ENCODE results near the gene STAB1.
A peak's percentile ranks its signal among the peaks of the same experiment; 100 is the strongest.

The STAB1 gene

GRCh38 chr3:52517796-52518722 lies 22.9 kb downstream of the STAB1 start:
- TF ChIP-seq POLR2A (IDR thresholded peaks at IDR 0.05; ENCODE audit: low read length) (no peak), GATA1 (IDR thresholded peaks at IDR 0.05; ENCODE audit: low read depth, low read length) (no peak)
- no peak for DNase-seq

DNA sequence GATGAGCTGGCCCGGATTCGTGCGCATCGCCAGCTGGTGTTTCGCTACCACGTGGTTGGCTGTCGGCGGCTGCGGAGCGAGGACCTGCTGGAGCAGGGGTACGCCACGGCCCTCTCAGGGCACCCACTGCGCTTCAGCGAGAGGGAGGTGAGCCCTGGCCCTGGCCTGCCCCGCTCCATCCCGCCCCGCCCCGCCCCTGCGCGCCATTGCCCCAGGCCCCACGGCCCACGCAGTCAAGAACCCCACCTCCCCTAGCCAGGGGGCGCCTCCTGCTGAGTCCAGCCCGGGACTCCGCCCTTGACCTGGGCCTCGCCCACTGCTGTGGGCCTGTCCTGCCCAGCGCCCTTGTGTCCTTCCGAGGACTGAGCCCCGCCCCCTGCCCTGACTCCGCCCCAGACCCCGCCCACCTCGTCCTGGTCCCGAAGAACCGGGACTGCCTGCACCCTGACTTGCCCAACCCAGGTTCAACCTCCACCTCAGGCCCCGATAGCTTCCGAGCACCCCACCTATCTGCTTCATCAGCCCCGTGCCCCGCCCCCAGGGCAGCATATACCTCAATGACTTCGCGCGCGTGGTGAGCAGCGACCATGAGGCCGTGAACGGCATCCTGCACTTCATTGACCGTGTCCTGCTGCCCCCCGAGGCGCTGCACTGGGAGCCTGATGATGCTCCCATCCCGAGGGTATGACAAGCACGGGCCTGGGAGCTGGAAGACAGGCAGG lies 23.7 kb downstream of the STAB1 start:
- no peak for TF ChIP-seq POLR2A (IDR thresholded peaks at IDR 0.05; ENCODE audit: low read length)
- TF ChIP-seq GATA1 (IDR thresholded peaks at IDR 0.05; ENCODE audit: low read depth, low read length), result no peak
- DNase-seq, result peak in 1 of 2 experiments; percentile 10

DNA sequence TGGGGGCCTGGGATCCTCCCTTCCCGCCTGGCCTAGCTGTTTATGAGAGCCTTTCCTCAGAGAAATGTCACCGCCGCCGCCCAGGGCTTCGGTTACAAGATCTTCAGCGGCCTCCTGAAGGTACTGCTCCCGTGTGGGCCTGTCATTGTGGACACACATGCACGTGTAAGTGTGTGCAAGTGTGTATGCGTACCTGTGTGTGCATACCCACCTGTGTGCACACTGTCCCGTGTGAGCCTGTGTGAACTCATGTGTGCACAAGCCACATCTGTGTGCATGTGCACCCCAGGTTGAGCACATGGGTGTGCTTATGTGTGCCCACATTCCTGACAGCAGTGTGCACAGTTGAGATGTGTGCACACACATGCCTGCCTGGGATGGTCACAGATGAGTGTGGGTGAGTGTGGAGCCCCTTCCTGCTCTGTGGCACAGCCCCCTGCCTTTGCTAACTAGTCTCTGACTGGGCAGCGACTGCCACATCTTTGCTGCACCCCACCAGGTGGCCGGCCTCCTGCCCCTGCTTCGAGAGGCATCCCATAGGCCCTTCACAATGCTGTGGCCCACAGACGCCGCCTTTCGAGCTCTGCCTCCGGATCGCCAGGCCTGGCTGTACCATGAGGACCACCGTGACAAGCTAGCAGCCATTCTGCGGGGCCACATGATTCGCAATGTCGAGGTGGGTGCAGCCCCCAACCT lies 24.5 kb downstream of the STAB1 start:
- no peak for TF ChIP-seq GATA1 (IDR thresholded peaks at IDR 0.05; ENCODE audit: low read depth, low read length)
- no peak for TF ChIP-seq POLR2A (IDR thresholded peaks at IDR 0.05; ENCODE audit: low read length)
- no peak for DNase-seq

DNA sequence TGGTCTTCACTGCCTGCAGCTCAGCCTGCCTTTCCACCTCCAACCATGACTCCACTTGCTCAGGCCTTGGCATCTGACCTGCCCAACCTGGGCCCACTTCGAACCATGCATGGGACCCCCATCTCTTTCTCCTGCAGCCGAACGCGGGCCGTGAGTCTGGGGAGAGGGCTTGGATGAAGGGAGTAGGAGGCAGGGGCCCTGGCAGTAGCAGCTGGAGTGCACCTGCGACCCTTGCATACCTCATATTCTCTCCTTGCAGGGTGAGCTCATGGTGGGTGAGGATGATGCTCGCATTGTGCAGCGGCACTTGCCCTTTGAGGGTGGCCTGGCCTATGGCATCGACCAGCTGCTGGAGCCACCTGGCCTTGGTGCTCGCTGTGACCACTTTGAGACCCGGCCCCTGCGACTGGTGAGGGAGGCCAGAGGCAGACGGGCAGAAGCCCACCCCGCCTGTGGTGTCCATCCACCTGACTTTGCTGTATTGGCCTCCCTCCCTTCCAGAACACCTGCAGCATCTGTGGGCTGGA lies 25.1 kb downstream of the STAB1 start:
- no peak for DNase-seq
- TF ChIP-seq GATA1 (IDR thresholded peaks at IDR 0.05; ENCODE audit: low read depth, low read length), result no peak
- no peak for TF ChIP-seq POLR2A (IDR thresholded peaks at IDR 0.05; ENCODE audit: low read length)

DNA sequence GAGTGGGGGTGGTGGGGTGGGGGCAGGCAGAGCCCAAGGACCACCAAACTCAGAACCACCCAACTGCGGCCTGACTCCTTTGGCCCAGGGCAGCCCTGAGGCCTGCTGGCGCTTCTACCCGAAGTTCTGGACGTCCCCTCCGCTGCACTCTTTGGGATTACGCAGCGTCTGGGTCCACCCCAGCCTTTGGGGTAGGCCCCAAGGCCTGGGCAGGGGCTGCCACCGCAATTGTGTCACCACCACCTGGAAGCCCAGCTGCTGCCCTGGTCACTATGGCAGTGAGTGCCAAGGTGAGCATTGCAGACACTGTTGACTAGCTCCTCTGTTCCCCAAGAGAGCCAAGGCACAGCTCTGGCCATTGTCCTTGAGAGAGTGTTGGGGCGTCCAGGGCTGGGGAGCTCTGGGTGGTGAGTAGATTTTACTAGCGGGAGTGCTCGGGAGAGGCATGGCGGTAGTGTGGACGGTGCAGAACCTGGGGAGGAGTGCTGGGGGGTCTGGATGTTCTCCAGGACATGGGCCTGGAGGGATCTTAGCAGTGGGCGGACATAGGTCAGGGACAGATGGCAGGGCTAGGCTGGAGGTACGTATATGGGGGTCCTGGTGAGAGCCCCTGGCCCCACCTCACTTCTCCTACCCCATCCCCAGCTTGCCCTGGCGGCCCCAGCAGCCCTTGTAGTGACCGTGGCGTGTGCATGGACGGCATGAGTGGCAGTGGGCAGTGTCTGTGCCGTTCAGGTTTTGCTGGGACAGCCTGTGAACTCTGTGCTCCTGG lies 25.8 kb downstream of the STAB1 start:
- no peak for DNase-seq
- TF ChIP-seq GATA1 (IDR thresholded peaks at IDR 0.05; ENCODE audit: low read depth, low read length) (no peak), POLR2A (IDR thresholded peaks at IDR 0.05; ENCODE audit: low read length) (no peak)

DNA sequence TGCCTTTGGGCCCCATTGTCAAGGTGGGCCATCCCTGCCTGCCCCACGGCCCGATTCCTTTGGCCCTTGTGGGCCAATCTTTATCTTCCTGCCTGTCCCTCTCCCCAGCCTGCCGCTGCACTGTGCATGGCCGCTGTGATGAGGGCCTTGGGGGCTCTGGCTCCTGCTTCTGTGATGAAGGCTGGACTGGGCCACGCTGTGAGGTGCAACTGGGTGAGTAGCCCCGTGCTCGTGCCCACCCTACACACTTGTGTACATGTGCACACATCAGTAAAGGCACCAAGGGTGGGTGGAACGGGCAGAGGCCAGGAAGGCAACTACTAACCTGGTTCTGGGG lies 26.3 kb downstream of the STAB1 start:
- TF ChIP-seq POLR2A (IDR thresholded peaks at IDR 0.05; ENCODE audit: low read length), result no peak
- no peak for TF ChIP-seq GATA1 (IDR thresholded peaks at IDR 0.05; ENCODE audit: low read depth, low read length)
- DNase-seq, result no peak

- DNase-seq, result no peak
- TF ChIP-seq GATA1 (IDR thresholded peaks at IDR 0.05; ENCODE audit: low read depth, low read length), result no peak
Measured at GRCh38 chr3:52521881-52522650, 26.9 kb downstream of the STAB1 start.

DNA sequence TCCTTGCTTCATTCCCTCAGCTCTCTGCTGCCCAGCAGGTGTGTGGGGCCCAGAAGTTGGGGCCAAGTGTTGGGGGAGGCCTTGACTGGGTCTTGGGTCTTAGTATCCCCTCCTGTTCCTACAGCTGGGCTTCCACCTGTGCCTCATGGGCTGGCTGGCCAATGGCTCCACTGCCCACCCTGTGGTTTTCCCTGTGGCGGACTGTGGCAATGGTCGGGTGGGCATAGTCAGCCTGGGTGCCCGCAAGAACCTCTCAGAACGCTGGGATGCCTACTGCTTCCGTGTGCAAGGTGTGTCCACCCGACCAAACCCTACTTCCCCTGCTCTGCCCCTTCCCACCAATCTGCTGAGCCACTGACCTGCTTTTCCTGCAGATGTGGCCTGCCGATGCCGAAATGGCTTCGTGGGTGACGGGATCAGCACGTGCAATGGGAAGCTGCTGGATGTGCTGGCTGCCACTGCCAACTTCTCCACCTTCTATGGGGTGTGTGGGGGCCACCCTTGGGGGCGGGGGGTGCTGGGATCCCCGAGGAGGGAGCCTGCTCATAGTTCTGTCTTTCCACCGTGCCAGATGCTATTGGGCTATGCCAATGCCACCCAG lies 27.6 kb downstream of the STAB1 start:
- TF ChIP-seq GATA1 (IDR thresholded peaks at IDR 0.05; ENCODE audit: low read depth, low read length), result no peak
- TF ChIP-seq POLR2A (IDR thresholded peaks at IDR 0.05; ENCODE audit: low read length), result no peak
- no peak for DNase-seq

- DNase-seq, result no peak
Measured at GRCh38 chr3:52523386-52524257, 28.5 kb downstream of the STAB1 start.

GRCh38 chr3:52524258-52524751 lies 29.2 kb downstream of the STAB1 start:
- TF ChIP-seq POLR2A (IDR thresholded peaks at IDR 0.05; ENCODE audit: low read length), result no peak
- TF ChIP-seq GATA1 (IDR thresholded peaks at IDR 0.05; ENCODE audit: low read depth, low read length), result no peak
- no peak for DNase-seq

More at GRCh38 chr3:52523386-52524257, 28.5 kb downstream of the STAB1 start:
- TF ChIP-seq GATA1 (IDR thresholded peaks at IDR 0.05; ENCODE audit: low read depth, low read length) (no peak), POLR2A (IDR thresholded peaks at IDR 0.05; ENCODE audit: low read length) (no peak)

Measured in erythroblast (primary cell).